Ovary (tissue), 9 donors: ENCODE results near the gene SEMA4D. TPM values are rescaled to one million over a fixed set of nuclear protein-coding genes. Genes with fewer than 3 reads are reported as not detected.

Experiments used
- DNase-seq, 5 donors: peaks; one replicate each; pipeline ENCODE4 v3.0.0-alpha.2; 2019 to 2020
- H3K27ac ChIP-seq, 2 donors: fragments of 200-600 bp; one replicate each; pipeline versions ENCODE4 v1.5.1 to v1.8.0; 2019 to 2022
- H3K27me3 ChIP-seq: fragments of 200-600 bp; one replicate; pipeline ENCODE4 v1.8.0; 2022
- H3K36me3 ChIP-seq: fragments of 200-600 bp; sonication (generic); one replicate; pipeline ENCODE4 v1.5.1; 2019
- H3K4me1 ChIP-seq: one replicate; pipeline ENCODE4 v1.8.1; 2013; ENCODE audit warnings: mild to moderate bottlenecking, moderate library complexity; ENCODE audit not compliant: insufficient read depth
- H3K4me3 ChIP-seq: fragments of 200-600 bp; sonication (generic); one replicate; pipeline ENCODE4 v1.5.1; 2017
- H3K9me3 ChIP-seq, 2 donors: fragments of 200-600 bp in 1 of 2; sonication (generic) in 1 of 2; one replicate each; pipeline versions ENCODE4 v1.5.1 to v1.8.1; 2013 to 2019; ENCODE audit warnings: mild to moderate bottlenecking in 1 of 2, moderate library complexity in 1 of 2
- CTCF ChIP-seq, 3 donors: fragments of 450-650 bp in 2 of 3; fragments of 200-600 bp in 1 of 3; IDR thresholded peaks; one replicate each; pipeline versions ENCODE4 v1.5.1 to v1.8.0; 2016 to 2022; ENCODE audit warnings: antibody characterized with exemption in 3 of 3, mild to moderate bottlenecking in 1 of 3
- EP300 ChIP-seq: sonication (generic); formaldehyde crosslinking; IDR thresholded peaks from one replicate; pipeline ENCODE4 v1.6.1; 2017; ENCODE audit warnings: antibody characterized with exemption
- POLR2A ChIP-seq: fragments of 450-650 bp; IDR thresholded peaks from one replicate; pipeline ENCODE4 v1.6.1; 2017; ENCODE audit warnings: antibody characterized with exemption, mild to moderate bottlenecking, moderate library complexity
- whole genome bisulfite sequencing, 3 donors: extraction: QIAGEN DNeasy Blood & Tissue Kit in 1 of 3; methylation state at CpG; one replicate each; pipeline versions ENCODE4 v1.1.5 to v1.1.7; 2013 to 2017; 5-methylcytosine and 5-hydroxymethylcytosine counted together
- intact Hi-C, 4 donors: fragments of 100-400 bp; cut with DNase I; formaldehyde crosslinking; loops; one replicate each; pipeline versions ENCODE4 v1.11.0 to v1.15.1; 2022 to 2023
- polyA plus RNA-seq, 2 donors: library from polyadenylated mRNA; stranded (reverse); fragments of 200-250 nt in 1 of 2; fragments of 350-450 nt in 1 of 2; fragmentation: Illumina TruSeq in 1 of 2; extraction: RNeasy Lipid Tissue Mini Kit (QIAGEN cat#74804) in 1 of 2; gene quantifications; one replicate each; pipeline ENCODE4 v1.2.3, GENCODE V29; 2013 to 2014
- total RNA-seq, 7 donors: library from RNA; depleted of rRNA in 2 of 7; stranded (reverse); fragments of >200 nt in 2 of 7; fragmentation: NEBNext Ultra II Directional in 3 of 7; extraction: Animal tissue kit (Norgen Biotek cat#: 25700) in 3 of 7; gene quantifications; one replicate each; pipeline versions ENCODE4 v1.1.0 to v1.2.4, GENCODE V29; 2016 to 2023
- donor health status: DM: no; HTN: no; CAD: no; lungs with moderate emphysema.
- donor health status: DM: no; HTN: no; CAD: no.
- donor health status: Bipolar disorder and iron deficiency.
- donor health status: DM: yes; HTN: yes; CAD: no.
- donor health status: DM: no; HTN: no; CAD: no.
- donor health status: DM: yes; HTN: yes; CAD: no.

SEMA4D gene
- total and polyA plus RNA-seq, 9 donors, result 6.0 to 27.2 (median 16.7) TPM

GRCh38 chr9:89402695-89403427, 95.1 kb downstream of the SEMA4D start:
- 88 to 94% (median 89%) methylated on average over 14 of the region's 14 CpGs for WGBS, 3 donors
- no peaks in the 10 kb centered on the region for H3K36me3 ChIP-seq
- H3K4me3 ChIP-seq, result no peak overlapping the region
- H3K27ac ChIP-seq, result no peak overlapping the region
- TF ChIP-seq CTCF (IDR thresholded peaks at IDR 0.05) (no peak), EP300 (no peak), POLR2A (no peak)
- intact Hi-C loops, result no loop called here
- no peaks in the 10 kb centered on the region for H3K9me3 ChIP-seq
- DNase-seq, result no peak
- H3K4me1 ChIP-seq, result no peaks in the 10 kb centered on the region
- H3K27me3 ChIP-seq, result no peaks in the 10 kb centered on the region

GRCh38 chr9:89400403-89401116, 97.4 kb downstream of the SEMA4D start:
- WGBS, 3 donors, result 88 to 94% (median 90%) methylated on average over 12 of the region's 12 CpGs
- DNase-seq, result no peak
- TF ChIP-seq CTCF (IDR thresholded peaks at IDR 0.05) (no peak), EP300 (no peak), POLR2A (no peak)
- H3K4me1 ChIP-seq, result no peaks in the 10 kb centered on the region
- H3K27me3 ChIP-seq, result no peaks in the 10 kb centered on the region
- intact Hi-C loops, result no loop called here
- H3K36me3 ChIP-seq, result no peaks in the 10 kb centered on the region
- no peak overlapping the region for H3K27ac ChIP-seq
- H3K4me3 ChIP-seq, result no peak overlapping the region
- no peaks in the 10 kb centered on the region for H3K9me3 ChIP-seq

- Histone ChIP-seq H3K9me3 (no peaks in the 10 kb centered on the region), H3K4me1 (no peaks in the 10 kb centered on the region), H3K36me3 (no peaks in the 10 kb centered on the region), H3K27me3 (no peaks in the 10 kb centered on the region), H3K27ac (no peak overlapping the region), H3K4me3 (no peak overlapping the region)
- no peak for TF ChIP-seq CTCF (IDR thresholded peaks at IDR 0.05)
- TF ChIP-seq POLR2A, result no peak
- no peak for TF ChIP-seq EP300
- 89 to 94% (median 93%) methylated on average over 5 of the region's 5 CpGs for WGBS, 3 donors
- no peak for DNase-seq
- intact Hi-C loops, result no loop called here
These were observed 99.3 kb downstream of the SEMA4D start for GRCh38 chr9:89398621-89399020.

- Histone ChIP-seq H3K4me1 (no peaks in the 10 kb centered on the region), H3K9me3 (no peaks in the 10 kb centered on the region), H3K36me3 (no peaks in the 10 kb centered on the region), H3K4me3 (no peak overlapping the region), H3K27me3 (no peaks in the 10 kb centered on the region), H3K27ac (no peak overlapping the region)
- WGBS, 3 donors, result 93 to 96% (median 93%) methylated on average over 5 of the region's 5 CpGs
- intact Hi-C loops, result no loop called here
- TF ChIP-seq CTCF (IDR thresholded peaks at IDR 0.05), result no peak
- TF ChIP-seq EP300, result no peak
- no peak for TF ChIP-seq POLR2A
- DNase-seq, result no peak
These were observed 100.4 kb downstream of the SEMA4D start for GRCh38 chr9:89397471-89397870.
